Fibroblast of lung (primary cell): ENCODE data around the gene SLC5A3. TPM values are rescaled to one million over a fixed set of nuclear protein-coding genes. Genes with fewer than 3 reads are reported as not detected.

Experiments
- DNase-seq, 2 donors: peaks; one replicate each; pipeline versions ENCODE4 v3.0.0 to v3.0.0-alpha.2; 2010; ENCODE audit warnings: low read depth in 2 of 2
- H2AFZ ChIP-seq: 2 replicates; pipeline ENCODE4 v1.5.1; 2012; ENCODE audit warnings: low read length, control low read depth, inconsistent platforms
- H3K27ac ChIP-seq: 2 replicates; pipeline ENCODE4 v1.5.1; 2011; ENCODE audit warnings: low read length, control low read depth; ENCODE audit not compliant: insufficient read depth
- H3K27me3 ChIP-seq: 2 replicates; pipeline ENCODE4 v1.5.1; 2011; ENCODE audit warnings: mild to moderate bottlenecking, low read length; ENCODE audit not compliant: control insufficient read depth, insufficient read depth
- H3K36me3 ChIP-seq: 2 replicates; pipeline ENCODE4 v1.5.1; 2011; ENCODE audit warnings: low read length; ENCODE audit not compliant: control insufficient read depth, insufficient read depth
- H3K4me1 ChIP-seq: 2 replicates; pipeline ENCODE4 v1.5.1; 2011; ENCODE audit warnings: low read length; ENCODE audit not compliant: control insufficient read depth, insufficient read depth; ENCODE audit errors: extremely low read depth
- H3K4me2 ChIP-seq: 2 replicates; pipeline ENCODE4 v1.5.1; 2011; ENCODE audit warnings: low read length, control low read depth; ENCODE audit not compliant: insufficient read depth; ENCODE audit errors: extremely low read depth
- H3K4me3 ChIP-seq, 4 experiments: fragments of 200-600 bp in 1 of 4; sonication (generic) in 1 of 4; replicated peaks in 1 of 4; 2 replicates each; pipeline ENCODE4 v1.5.1; 2011 to 2016; ENCODE audit warnings: low read length in 4 of 4, low read depth in 3 of 4, mild to moderate bottlenecking in 3 of 4, control low read depth in 2 of 4, inconsistent platforms in 1 of 4, mixed read lengths in 1 of 4; ENCODE audit not compliant: insufficient read depth in 1 of 4; ENCODE audit errors: control extremely low read depth in 1 of 4
- H3K79me2 ChIP-seq: 2 replicates; pipeline ENCODE4 v1.5.1; 2012; ENCODE audit warnings: mild to moderate bottlenecking, low read length, inconsistent platforms; ENCODE audit not compliant: control insufficient read depth, insufficient read depth
- H3K9ac ChIP-seq: 2 replicates; pipeline ENCODE4 v1.5.1; 2011; ENCODE audit warnings: mild to moderate bottlenecking, low read length, control low read depth; ENCODE audit not compliant: insufficient read depth
- H3K9me3 ChIP-seq: 2 replicates; pipeline ENCODE4 v1.5.1; 2012; ENCODE audit warnings: low read depth, low read length; ENCODE audit not compliant: control insufficient read depth, insufficient read depth
- H4K20me1 ChIP-seq: 2 replicates; pipeline ENCODE4 v1.5.1; 2011; ENCODE audit warnings: low read length; ENCODE audit not compliant: control insufficient read depth, insufficient read depth; ENCODE audit errors: extremely low read depth
- CTCF ChIP-seq, 2 donors: IDR thresholded peaks in 1 of 2; conservative IDR thresholded peaks in 1 of 2; 1 replicate in 1 of 2; 2 replicates in 1 of 2; pipeline ENCODE4 v1.5.1; 2011 to 2012; ENCODE audit warnings: low read length in 2 of 2, control low read depth in 1 of 2, inconsistent platforms in 1 of 2, low read depth in 1 of 2, mild to moderate bottlenecking in 1 of 2
- EZH2 ChIP-seq: IDR thresholded peaks from 2 replicates; pipeline ENCODE4 v1.5.1; 2012; ENCODE audit warnings: low read length, control low read depth, mild to moderate bottlenecking; ENCODE audit errors: missing control alignments
- polyA minus RNA-seq: library from RNA; depleted of rRNA, polyadenylated mRNA; stranded (reverse); fragments of >200 nt; gene quantifications from 2 replicates; pipeline ENCODE4 v1.2.3, GENCODE V29; 2011; ENCODE audit warnings: low replicate concordance
- polyA plus RNA-seq, 2 donors: library from polyadenylated mRNA; depleted of rRNA in 1 of 2; stranded (reverse) in 1 of 2; unstranded in 1 of 2; fragments of >200 nt; gene quantifications; 2 replicates each; pipeline ENCODE4 v1.2.1, GENCODE V29; 2011 to 2012; ENCODE audit warnings: missing spikeins in 1 of 2
- total RNA-seq: library from RNA; depleted of rRNA; stranded (reverse); fragments of >200 nt; gene quantifications from 2 replicates; pipeline ENCODE4 v1.2.1, GENCODE V29; 2014

The SLC5A3 gene
- total RNA-seq, result 28.6 and 35.7 TPM in 2 replicates
- 4.9 and 6.2 TPM in 2 replicates for polyA plus RNA-seq
- 3.6 and 5.2 TPM in 2 replicates for polyA plus RNA-seq (2012)
- 6.7 and 9.6 TPM in 2 replicates for polyA minus RNA-seq

- DNase-seq, result peak; percentile 79 to 82
- H3K4me2 ChIP-seq, result peak within 1 kb of the TSS; percentile 87
- no peak for TF ChIP-seq EZH2
- no peak for TF ChIP-seq CTCF (conservative IDR thresholded peaks at IDR 0.05 in 1 of 2, IDR thresholded peaks at IDR 0.05 in 1 of 2; ENCODE audit: low read depth in 1 of 2, low read length in 2 of 2)
- H3K36me3 ChIP-seq, result no peaks in the 10 kb centered on the region
- H3K4me1 ChIP-seq, result no peaks in the 10 kb centered on the region
- H2AFZ ChIP-seq, result peak within 1 kb of the TSS; percentile 63
- peak within 1 kb of the TSS; percentile 67 to 80 (median 80) for H3K4me3 ChIP-seq
- no peaks in the 10 kb centered on the region for H4K20me1 ChIP-seq
- no peaks in the 10 kb centered on the region for H3K9me3 ChIP-seq
- H3K27ac ChIP-seq, result peak within 1 kb of the TSS; percentile 61
- H3K9ac ChIP-seq, result peak within 1 kb of the TSS; percentile 76
- H3K79me2 ChIP-seq, result peaks cover 30% of the 10 kb centered on the region
- H3K27me3 ChIP-seq, result no peaks in the 10 kb centered on the region
These were observed at the start of gene SLC5A3, which contains the start of gene MRPS6 for GRCh38 chr21:34073032-34073748. Gene SLC5A3, plus strand, starts transcription at chr21:34073578. Its CDS starts 21,621 bp downstream, at chr21:34095199. Gene MRPS6, plus strand, starts transcription at chr21:34073578. Its CDS starts 123 bp downstream, at chr21:34073701.

GRCh38 chr21:34023691-34024373 lies 49.5 kb upstream of the SLC5A3 start:
- DNase-seq, result no peak
- Histone ChIP-seq H3K4me3 (no peak overlapping the region), H4K20me1 (no peaks in the 10 kb centered on the region), H3K36me3 (no peaks in the 10 kb centered on the region), H3K27me3 (no peaks in the 10 kb centered on the region), H3K4me1 (no peaks in the 10 kb centered on the region), H3K27ac (no peak overlapping the region), H3K79me2 (no peaks in the 10 kb centered on the region), H3K9ac (no peak overlapping the region), H3K9me3 (no peaks in the 10 kb centered on the region), H3K4me2 (no peak overlapping the region), H2AFZ (no peak overlapping the region)
- no peak for TF ChIP-seq CTCF (conservative IDR thresholded peaks at IDR 0.05 in 1 of 2, IDR thresholded peaks at IDR 0.05 in 1 of 2; ENCODE audit: low read depth in 1 of 2, low read length in 2 of 2)
- TF ChIP-seq EZH2, result no peak

DNA sequence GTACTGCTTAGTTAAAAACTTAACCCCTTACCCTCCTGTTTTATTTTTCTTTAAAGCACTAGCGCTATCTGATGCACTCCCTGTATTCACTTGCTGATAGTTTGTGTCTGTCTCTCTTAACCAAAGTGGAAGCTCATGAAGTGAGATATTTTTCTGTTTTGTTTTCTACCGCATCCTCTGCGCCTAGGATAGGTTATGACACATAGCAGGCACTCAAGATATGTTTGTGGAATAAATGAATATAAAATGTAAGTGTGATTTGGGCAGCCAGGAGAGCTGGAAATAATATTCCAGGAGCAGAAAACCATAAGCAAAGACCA lies 49.0 kb upstream of the SLC5A3 start:
- Histone ChIP-seq H3K27me3 (no peaks in the 10 kb centered on the region), H3K9ac (no peak overlapping the region), H4K20me1 (no peaks in the 10 kb centered on the region), H3K9me3 (no peaks in the 10 kb centered on the region), H3K36me3 (no peaks in the 10 kb centered on the region), H3K27ac (no peak overlapping the region), H3K4me3 (no peak overlapping the region), H3K4me2 (no peak overlapping the region), H3K4me1 (no peaks in the 10 kb centered on the region), H2AFZ (no peak overlapping the region), H3K79me2 (no peaks in the 10 kb centered on the region)
- no peak for TF ChIP-seq CTCF (conservative IDR thresholded peaks at IDR 0.05 in 1 of 2, IDR thresholded peaks at IDR 0.05 in 1 of 2; ENCODE audit: low read depth in 1 of 2, low read length in 2 of 2)
- TF ChIP-seq EZH2, result no peak
- no peak for DNase-seq
